H9 (cell line): ENCODE data around the gene ZSWIM6. TPM values are rescaled to one million over a fixed set of nuclear protein-coding genes. Genes with fewer than 3 reads are reported as not detected.

Experiments
- DNase-seq: peaks from one replicate; pipeline ENCODE4 v3.0.0-alpha.2; 2017
- H2AFZ ChIP-seq: one replicate; pipeline ENCODE4 v1.6.1; 2013; ENCODE audit warnings: mild to moderate bottlenecking, low read length, control low read depth, moderate library complexity
- H2AK5ac ChIP-seq: 2 replicates; pipeline ENCODE4 v1.6.1; 2013; ENCODE audit warnings: low read length, control low read depth, mixed read lengths; ENCODE audit not compliant: insufficient read length
- H2BK120ac ChIP-seq: one replicate; pipeline ENCODE4 v1.6.1; 2013; ENCODE audit warnings: low read depth, mild to moderate bottlenecking, low read length, control low read depth, inconsistent platforms; ENCODE audit not compliant: poor library complexity, severe bottlenecking
- H2BK12ac ChIP-seq: 2 replicates; pipeline ENCODE4 v1.6.1; 2013; ENCODE audit warnings: low read length, control low read depth, mixed read lengths, low read depth; ENCODE audit not compliant: insufficient read length
- H2BK15ac ChIP-seq: 2 replicates; pipeline ENCODE4 v1.6.1; 2013; ENCODE audit warnings: low read depth, low read length, control low read depth
- H2BK20ac ChIP-seq: one replicate; pipeline ENCODE4 v1.6.1; 2013; ENCODE audit warnings: low read depth, mild to moderate bottlenecking, low read length, control low read depth, inconsistent platforms; ENCODE audit not compliant: poor library complexity, severe bottlenecking
- H2BK5ac ChIP-seq: 2 replicates; pipeline ENCODE4 v1.6.1; 2013; ENCODE audit warnings: low read length, control low read depth, mixed read lengths; ENCODE audit not compliant: insufficient read length
- H3K14ac ChIP-seq: 2 replicates; pipeline ENCODE4 v1.6.1; 2013; ENCODE audit warnings: low read length, control low read depth; ENCODE audit not compliant: insufficient read depth
- H3K18ac ChIP-seq: 2 replicates; pipeline ENCODE4 v1.6.1; 2013; ENCODE audit warnings: low read depth, mild to moderate bottlenecking, mixed read lengths, low read length, control low read depth; ENCODE audit not compliant: insufficient read length
- H3K23ac ChIP-seq: 2 replicates; pipeline ENCODE4 v1.6.1; 2013; ENCODE audit warnings: low read length, control low read depth, mixed read lengths, low read depth; ENCODE audit not compliant: insufficient read length
- H3K23me2 ChIP-seq: 2 replicates; pipeline ENCODE4 v1.6.1; 2013; ENCODE audit warnings: low read depth, mild to moderate bottlenecking, mixed read lengths, low read length, control low read depth; ENCODE audit not compliant: insufficient read length, poor library complexity, severe bottlenecking
- H3K27ac ChIP-seq: 2 replicates; pipeline ENCODE4 v1.5.1; 2013; ENCODE audit warnings: low read length, control low read depth, mixed read lengths, low read depth; ENCODE audit not compliant: insufficient read length
- H3K27me3 ChIP-seq: 2 replicates; pipeline ENCODE4 v1.6.1; 2013; ENCODE audit warnings: low read length, control low read depth, inconsistent platforms; ENCODE audit not compliant: insufficient read depth
- H3K4ac ChIP-seq: 2 replicates; pipeline ENCODE4 v1.6.1; 2013; ENCODE audit warnings: low read depth, mild to moderate bottlenecking, control low read depth, inconsistent platforms, low read length, moderate library complexity
- H3K4me1 ChIP-seq: 2 replicates; pipeline ENCODE4 v1.6.1; 2013; ENCODE audit warnings: low read length, control low read depth, inconsistent platforms; ENCODE audit not compliant: insufficient read depth
- H3K4me2 ChIP-seq: 2 replicates; pipeline ENCODE4 v1.6.1; 2013; ENCODE audit warnings: low read length, control low read depth, mixed read lengths; ENCODE audit not compliant: insufficient read length, insufficient read depth
- H3K56ac ChIP-seq: 2 replicates; pipeline ENCODE4 v1.6.1; 2013; ENCODE audit warnings: low read depth, mild to moderate bottlenecking, mixed read lengths, low read length, control low read depth; ENCODE audit not compliant: insufficient read length
- H3K79me1 ChIP-seq: 2 replicates; pipeline ENCODE4 v1.6.1; 2013; ENCODE audit warnings: low read depth, mild to moderate bottlenecking, moderate library complexity, low read length, control low read depth, inconsistent platforms; ENCODE audit not compliant: insufficient read depth, poor library complexity, severe bottlenecking
- H3K79me2 ChIP-seq: 2 replicates; pipeline ENCODE4 v1.6.1; 2013; ENCODE audit warnings: low read length, control low read depth, inconsistent platforms; ENCODE audit not compliant: insufficient read depth
- H3K9ac ChIP-seq: 2 replicates; pipeline ENCODE4 v1.6.1; 2013; ENCODE audit warnings: low read length, control low read depth, mixed read lengths; ENCODE audit not compliant: insufficient read length; ENCODE audit errors: extremely low read depth
- H3K9me3 ChIP-seq: one replicate; pipeline ENCODE4 v1.6.1; 2013; ENCODE audit warnings: low read depth, low read length, inconsistent platforms; ENCODE audit not compliant: control insufficient read depth
- H3T11ph ChIP-seq: one replicate; pipeline ENCODE4 v1.6.1; 2013; ENCODE audit warnings: mild to moderate bottlenecking, low read length, control low read depth, inconsistent platforms
- H4K20me1 ChIP-seq: one replicate; pipeline ENCODE4 v1.6.1; 2013; ENCODE audit not compliant: control insufficient read depth, insufficient read length, insufficient read depth
- H4K5ac ChIP-seq: 2 replicates; pipeline ENCODE4 v1.6.1; 2013; ENCODE audit warnings: low read depth, mild to moderate bottlenecking, mixed read lengths, low read length, control low read depth; ENCODE audit not compliant: insufficient read length
- H4K8ac ChIP-seq: replicated peaks from 2 replicates; pipeline ENCODE4 v1.6.1; 2013; ENCODE audit warnings: low read length, control low read depth, mixed read lengths, low read depth; ENCODE audit not compliant: insufficient read length
- H4K91ac ChIP-seq: 2 replicates; pipeline ENCODE4 v1.6.1; 2013; ENCODE audit warnings: low read depth, mild to moderate bottlenecking, moderate library complexity, mixed read lengths, low read length, control low read depth; ENCODE audit not compliant: insufficient read length
- H3K27ac Mint-ChIP-seq, 3 experiments: 2 replicates in 2 of 3; 3 replicates in 1 of 3; pipeline ENCODE4 v1.8.0; 2020 to 2021; ENCODE audit warnings: mixed read lengths in 3 of 3, mild to moderate bottlenecking in 1 of 3, moderate library complexity in 1 of 3
- H3K27me3 Mint-ChIP-seq: 2 replicates; pipeline ENCODE4 v1.8.0; 2021; ENCODE audit warnings: low read depth, mild to moderate bottlenecking, moderate library complexity, mixed read lengths
- H3K36me3 Mint-ChIP-seq, 3 experiments: 2 replicates in 2 of 3; 3 replicates in 1 of 3; pipeline ENCODE4 v1.8.0; 2020 to 2021; ENCODE audit warnings: low read depth in 3 of 3, mixed read lengths in 3 of 3; ENCODE audit not compliant: insufficient read depth in 1 of 3
- H3K4me1 Mint-ChIP-seq, 2 experiments: 2 replicates each; pipeline ENCODE4 v1.8.0; 2020; ENCODE audit warnings: mixed read lengths in 2 of 2
- H3K4me3 Mint-ChIP-seq, 2 experiments: 2 replicates in 1 of 2; 3 replicates in 1 of 2; pipeline ENCODE4 v1.8.0; 2020 to 2021; ENCODE audit warnings: mild to moderate bottlenecking in 2 of 2, mixed read lengths in 2 of 2, moderate library complexity in 1 of 2
- H3K9me3 Mint-ChIP-seq, 2 experiments: 2 replicates in 1 of 2; 3 replicates in 1 of 2; pipeline ENCODE4 v1.8.0; 2020; ENCODE audit warnings: mild to moderate bottlenecking in 2 of 2, mixed read lengths in 2 of 2, moderate library complexity in 1 of 2
- CTCF ChIP-seq: fragments of 200-600 bp; sonication (generic); conservative IDR thresholded peaks from 3 replicates; pipeline ENCODE4 v1.8.0; 2021; ENCODE audit warnings: antibody characterized with exemption, mild to moderate bottlenecking
- WGBS: extraction: QIAGEN DNeasy Blood & Tissue Kit; methylation state at CpG from one replicate; pipeline ENCODE4 v1.1.7; 2013; ENCODE audit warnings: missing lambda C conversion rate, low lambda C conversion rate, mixed read lengths; ENCODE audit not compliant: insufficient read length; ENCODE audit errors: extremely low coverage; 5-methylcytosine and 5-hydroxymethylcytosine counted together
- total RNA-seq: library from RNA; stranded (reverse); gene quantifications from 2 replicates; pipeline ENCODE4 v1.2.1, GENCODE V29; 2021

Gene ZSWIM6
- total RNA-seq, 1 experiment from 2014 or later = 11.5 TPM

- Histone ChIP-seq H3K9ac (no peak overlapping the region), H3K9me3 (no peaks in the 10 kb centered on the region), H3K14ac (no peak overlapping the region), H3K23me2 (no peaks in the 10 kb centered on the region), H2AFZ (no peak overlapping the region), H3K56ac (no peak overlapping the region), H3K79me2 (no peaks in the 10 kb centered on the region), H4K91ac (no peak overlapping the region), H3K18ac (no peak overlapping the region), H4K5ac (no peak overlapping the region), H2BK12ac (no peak overlapping the region), H4K8ac (no peak overlapping the region), H3K23ac (no peak overlapping the region), H2BK120ac (no peak overlapping the region), H3T11ph (no peak overlapping the region), H2BK5ac (no peak overlapping the region), H3K4me1 (no peaks in the 10 kb centered on the region), H4K20me1 (no peaks in the 10 kb centered on the region), H3K4ac (no peak overlapping the region), H2BK20ac (no peak overlapping the region), H3K27me3 (no peaks in the 10 kb centered on the region), H2AK5ac (no peak overlapping the region), H2BK15ac (no peak overlapping the region), H3K79me1 (no peaks in the 10 kb centered on the region), H3K4me2 (no peak overlapping the region), H3K27ac (no peak overlapping the region)
- Mint-ChIP-seq H3K4me3 (no peak overlapping the region), H3K4me1 (no peaks in the 10 kb centered on the region), H3K27me3 (no peaks in the 10 kb centered on the region), H3K9me3 (no peaks in the 10 kb centered on the region), H3K36me3 (no peaks in the 10 kb centered on the region), H3K27ac (no peak overlapping the region)
- DNase-seq = no peak
- TF ChIP-seq CTCF = no peak
- no CpG with 5 or more reads among the region's 1 CpG for WGBS
Observed at GRCh38 chr5:61486476-61486875, 154.4 kb downstream of the ZSWIM6 start.
